Breast epithelium (tissue), 4 donors: ENCODE data around the gene GSTP1. TPM values are rescaled to one million over a fixed set of nuclear protein-coding genes. Genes with fewer than 3 reads are reported as not detected.
"Not testable (repeated sequence)": the region's sequence is repeated elsewhere in the genome, so short reads cannot be mapped to it uniquely, and the experiment has no call there.

Experiments
- DNase-seq, 2 donors: peaks; one replicate each; pipeline ENCODE4 v3.0.0-alpha.2; 2019; ENCODE audit warnings: low spot score in 2 of 2
- H3K27ac ChIP-seq, 2 donors: fragments of 200-600 bp; sonication (generic) in 1 of 2; one replicate each; pipeline ENCODE4 v1.5.1; 2016 to 2019; ENCODE audit warnings: mild to moderate bottlenecking in 1 of 2
- H3K27me3 ChIP-seq, 2 donors: fragments of 200-600 bp; sonication (generic) in 1 of 2; one replicate each; pipeline versions ENCODE4 v1.5.1 to v1.6.0; 2017 to 2019; ENCODE audit warnings: control low read depth in 1 of 2, mild to moderate bottlenecking in 1 of 2
- H3K36me3 ChIP-seq: fragments of 200-600 bp; one replicate; pipeline ENCODE4 v1.5.1; 2019
- H3K4me1 ChIP-seq, 2 donors: fragments of 200-600 bp; sonication (generic); one replicate each; pipeline ENCODE4 v1.5.1; 2016 to 2019; ENCODE audit warnings: control low read depth in 1 of 2
- H3K4me3 ChIP-seq, 3 donors: fragments of 200-600 bp; sonication (generic); 1 replicate in 2 of 3; 2 replicates in 1 of 3; pipeline ENCODE4 v1.5.1; 2016 to 2019; ENCODE audit warnings: mild to moderate bottlenecking in 3 of 3, moderate library complexity in 2 of 3
- H3K9me3 ChIP-seq, 2 donors: fragments of 200-600 bp; sonication (generic) in 1 of 2; one replicate each; pipeline ENCODE4 v1.5.1; 2016 to 2019; ENCODE audit warnings: control low read depth in 1 of 2
- POLR2A ChIP-seq: fragments of 450-650 bp; IDR thresholded peaks from one replicate; pipeline ENCODE4 v1.6.1; 2016; ENCODE audit warnings: antibody characterized with exemption, mild to moderate bottlenecking, moderate library complexity
- POLR2AphosphoS5 ChIP-seq, 3 donors: sonication (generic); formaldehyde crosslinking; IDR thresholded peaks; one replicate each; pipeline ENCODE4 v1.6.1; 2017; ENCODE audit warnings: antibody characterized with exemption in 3 of 3
- intact Hi-C: fragments of 100-400 bp; cut with DNase I; formaldehyde crosslinking; loops from one replicate; pipeline ENCODE4 v1.15.1; 2023; ENCODE audit warnings: low total_unique reads
- total RNA-seq, 3 donors: library from RNA; depleted of rRNA; stranded (reverse); fragments of >200 nt; gene quantifications; one replicate each; pipeline ENCODE4 v1.1.0, GENCODE V29; 2016
- TF ChIP-seq, protein P1 (sequence below), 3 donors: fragments of 450-650 bp; IDR thresholded peaks; one replicate each; pipeline ENCODE4 v1.5.1; 2016 to 2017; ENCODE audit warnings: antibody characterized with exemption in 3 of 3, mild to moderate bottlenecking in 3 of 3, moderate library complexity in 3 of 3

Gene GSTP1
- total RNA-seq, 3 donors from 2014 or later, result 552 to 1,029 (median 1,013) TPM

GRCh38 chr11:67596753-67597300 lies 13.2 kb downstream of the GSTP1 start:
- TF ChIP-seq, protein P1, sequence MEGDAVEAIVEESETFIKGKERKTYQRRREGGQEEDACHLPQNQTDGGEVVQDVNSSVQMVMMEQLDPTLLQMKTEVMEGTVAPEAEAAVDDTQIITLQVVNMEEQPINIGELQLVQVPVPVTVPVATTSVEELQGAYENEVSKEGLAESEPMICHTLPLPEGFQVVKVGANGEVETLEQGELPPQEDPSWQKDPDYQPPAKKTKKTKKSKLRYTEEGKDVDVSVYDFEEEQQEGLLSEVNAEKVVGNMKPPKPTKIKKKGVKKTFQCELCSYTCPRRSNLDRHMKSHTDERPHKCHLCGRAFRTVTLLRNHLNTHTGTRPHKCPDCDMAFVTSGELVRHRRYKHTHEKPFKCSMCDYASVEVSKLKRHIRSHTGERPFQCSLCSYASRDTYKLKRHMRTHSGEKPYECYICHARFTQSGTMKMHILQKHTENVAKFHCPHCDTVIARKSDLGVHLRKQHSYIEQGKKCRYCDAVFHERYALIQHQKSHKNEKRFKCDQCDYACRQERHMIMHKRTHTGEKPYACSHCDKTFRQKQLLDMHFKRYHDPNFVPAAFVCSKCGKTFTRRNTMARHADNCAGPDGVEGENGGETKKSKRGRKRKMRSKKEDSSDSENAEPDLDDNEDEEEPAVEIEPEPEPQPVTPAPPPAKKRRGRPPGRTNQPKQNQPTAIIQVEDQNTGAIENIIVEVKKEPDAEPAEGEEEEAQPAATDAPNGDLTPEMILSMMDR (IDR thresholded peaks at IDR 0.05), result no peak
- TF ChIP-seq POLR2A (no peak), POLR2AphosphoS5 (IDR thresholded peaks at IDR 0.05) (no peak)
- Histone ChIP-seq H3K36me3 (no peaks in the 10 kb centered on the region), H3K4me1 (no peaks in the 10 kb centered on the region), H3K4me3 (no peak overlapping the region), H3K27me3 (no peaks in the 10 kb centered on the region), H3K9me3 (no peaks in the 10 kb centered on the region), H3K27ac (no peak overlapping the region)
- DNase-seq, result no peak
- intact Hi-C loops, result no loop called here

DNA sequence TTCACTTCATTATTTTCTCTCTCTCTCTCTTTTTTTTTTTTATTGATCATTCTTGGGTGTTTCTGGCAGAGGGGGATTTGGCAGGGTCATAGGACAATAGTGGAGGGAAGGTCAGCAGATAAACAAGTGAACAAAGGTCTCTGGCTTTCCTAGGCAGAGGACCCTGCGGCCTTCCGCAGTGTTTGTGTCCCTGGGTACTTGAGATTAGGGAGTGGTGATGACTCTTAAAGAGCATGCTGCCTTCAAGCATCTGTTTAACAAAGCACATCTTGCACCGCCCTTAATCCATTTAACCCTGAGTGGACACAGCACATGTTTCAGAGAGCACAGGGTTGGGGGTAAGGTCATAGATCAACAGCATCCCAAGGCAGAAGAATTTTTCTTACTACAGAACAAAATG lies 13.8 kb downstream of the GSTP1 start:
- H3K27me3 ChIP-seq, H3K4me3 ChIP-seq, H3K9me3 ChIP-seq, H3K36me3 ChIP-seq, H3K4me1 ChIP-seq, DNase-seq, intact Hi-C loops, H3K27ac ChIP-seq: not testable (repeated sequence)

GRCh38 chr11:67597963-67598362 lies 14.4 kb downstream of the GSTP1 start:
- H3K4me1 ChIP-seq, H3K36me3 ChIP-seq, H3K27ac ChIP-seq, H3K9me3 ChIP-seq, DNase-seq, H3K4me3 ChIP-seq, intact Hi-C loops, H3K27me3 ChIP-seq: not testable (repeated sequence)

GRCh38 chr11:67599149-67599548 lies 15.5 kb downstream of the GSTP1 start:
- Histone ChIP-seq H3K36me3 (no peaks in the 10 kb centered on the region), H3K27ac (no peak overlapping the region), H3K4me1 (no peaks in the 10 kb centered on the region), H3K4me3 (no peak overlapping the region), H3K9me3 (no peaks in the 10 kb centered on the region), H3K27me3 (no peaks in the 10 kb centered on the region)
- DNase-seq, result no peak
- intact Hi-C loops, result no loop called here
- TF ChIP-seq POLR2AphosphoS5 (IDR thresholded peaks at IDR 0.05) (no peak), POLR2A (no peak)
- TF ChIP-seq, protein P1 (IDR thresholded peaks at IDR 0.05), result no peak

GRCh38 chr11:67600324-67601029 lies 16.9 kb downstream of the GSTP1 start:
- Histone ChIP-seq H3K27me3 (no peaks in the 10 kb centered on the region), H3K4me1 (no peaks in the 10 kb centered on the region), H3K36me3 (no peaks in the 10 kb centered on the region), H3K27ac (no peak overlapping the region), H3K9me3 (no peaks in the 10 kb centered on the region), H3K4me3 (no peak overlapping the region)
- intact Hi-C loops, result no loop called here
- TF ChIP-seq, protein P1 (IDR thresholded peaks at IDR 0.05), result no peak
- TF ChIP-seq POLR2A (no peak), POLR2AphosphoS5 (IDR thresholded peaks at IDR 0.05) (no peak)
- no peak for DNase-seq

GRCh38 chr11:67601098-67601497 lies 17.5 kb downstream of the GSTP1 start:
- Histone ChIP-seq H3K4me1 (no peaks in the 10 kb centered on the region), H3K4me3 (no peak overlapping the region), H3K27ac (no peak overlapping the region), H3K27me3 (no peaks in the 10 kb centered on the region), H3K36me3 (no peaks in the 10 kb centered on the region), H3K9me3 (no peaks in the 10 kb centered on the region)
- intact Hi-C loops, result no loop called here
- no peak for DNase-seq
- TF ChIP-seq, protein P1 (IDR thresholded peaks at IDR 0.05), result no peak
- TF ChIP-seq POLR2A, result no peak
- TF ChIP-seq POLR2AphosphoS5 (IDR thresholded peaks at IDR 0.05), result no peak

DNA sequence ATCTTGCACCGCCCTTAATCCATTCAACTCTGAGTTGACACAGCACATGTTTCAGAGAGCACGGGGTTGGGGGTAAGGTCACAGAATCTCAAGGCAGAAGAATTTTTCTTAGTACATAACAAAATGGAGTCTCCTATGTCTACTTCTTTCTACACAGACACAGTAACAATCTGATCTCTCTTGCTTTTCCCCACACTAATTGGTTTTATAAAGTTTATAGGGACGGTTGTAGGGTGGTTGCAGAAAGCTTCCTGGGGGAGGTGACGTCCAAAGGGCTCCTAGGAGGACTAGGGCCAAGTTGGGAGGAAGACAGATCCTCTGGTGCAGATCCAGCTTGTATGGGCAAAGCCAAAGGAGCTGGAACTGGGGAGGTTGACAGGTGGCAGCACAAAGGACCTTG lies 20.5 kb downstream of the GSTP1 start:
- H3K27me3 ChIP-seq, H3K4me1 ChIP-seq, intact Hi-C loops, H3K4me3 ChIP-seq, H3K36me3 ChIP-seq, DNase-seq, H3K27ac ChIP-seq, H3K9me3 ChIP-seq: not testable (repeated sequence)
